ENCODE data around the gene PHACTR3.

PHACTR3 gene

GRCh38 chr20:59646487-59646886 is 42.1 kb downstream of the PHACTR3 start:
- no peak for DNase-seq (ENCODE audit: low read depth in 2 of 2)

GRCh38 chr20:59647271-59647670 is 42.9 kb downstream of the PHACTR3 start:
- no peak for DNase-seq (ENCODE audit: low read depth in 2 of 2)

- DNase-seq (ENCODE audit: low read depth in 2 of 2): no peak
Measured at GRCh38 chr20:59648466-59649070, 44.2 kb downstream of the PHACTR3 start.

GRCh38 chr20:59650418-59650817 is 46.1 kb downstream of the PHACTR3 start:
- no peak for DNase-seq (ENCODE audit: low read depth in 2 of 2)

GRCh38 chr20:59652381-59652780 is 48.0 kb downstream of the PHACTR3 start:
- no peak for DNase-seq (ENCODE audit: low read depth in 2 of 2)

GRCh38 chr20:59656417-59656816 is 52.1 kb downstream of the PHACTR3 start:
- DNase-seq (ENCODE audit: low read depth in 2 of 2): no peak

GRCh38 chr20:59657459-59658046 is 53.2 kb downstream of the PHACTR3 start:
- no peak for DNase-seq (ENCODE audit: low read depth in 2 of 2)

GRCh38 chr20:59660471-59660870 is 56.1 kb downstream of the PHACTR3 start:
- DNase-seq (ENCODE audit: low read depth in 2 of 2): no peak

GRCh38 chr20:59661153-59661552 is 56.8 kb downstream of the PHACTR3 start:
- no peak for DNase-seq (ENCODE audit: low read depth in 2 of 2)

GRCh38 chr20:59661621-59662020 is 57.3 kb downstream of the PHACTR3 start:
- DNase-seq (ENCODE audit: low read depth in 2 of 2): no peak

- DNase-seq (ENCODE audit: low read depth in 2 of 2): no peak
Measured at GRCh38 chr20:59662161-59662560, 57.8 kb downstream of the PHACTR3 start.

GRCh38 chr20:59662856-59663512 is 58.6 kb downstream of the PHACTR3 start:
- no peak for DNase-seq (ENCODE audit: low read depth in 2 of 2)

GRCh38 chr20:59663513-59664060 is 59.2 kb downstream of the PHACTR3 start:
- no peak for DNase-seq (ENCODE audit: low read depth in 2 of 2)

- no peak for DNase-seq (ENCODE audit: low read depth in 2 of 2)
Measured at GRCh38 chr20:59664421-59664941, 60.1 kb downstream of the PHACTR3 start.

- no peak for DNase-seq (ENCODE audit: low read depth in 2 of 2)
Measured at GRCh38 chr20:59665656-59666555, 61.6 kb downstream of the PHACTR3 start.

- no peak for DNase-seq (ENCODE audit: low read depth in 2 of 2)
Measured at GRCh38 chr20:59666586-59666985, 62.2 kb downstream of the PHACTR3 start.

GRCh38 chr20:59667131-59667530 is 62.8 kb downstream of the PHACTR3 start:
- no peak for DNase-seq (ENCODE audit: low read depth in 2 of 2)

GRCh38 chr20:59667981-59668515 is 63.7 kb downstream of the PHACTR3 start:
- no peak for DNase-seq (ENCODE audit: low read depth in 2 of 2)

GRCh38 chr20:59668926-59669850 is 64.8 kb downstream of the PHACTR3 start:
- DNase-seq (ENCODE audit: low read depth in 2 of 2): no peak

GRCh38 chr20:59670786-59671492 is 66.6 kb downstream of the PHACTR3 start:
- DNase-seq (ENCODE audit: low read depth in 2 of 2): no peak

All from stimulated activated CD4-positive, alpha-beta T cell treated with anti-CD3 and anti-CD28 coated beads, Interleukin-4, amount 100 ng/mL, for 48 hours (primary cell).